NCI-H1417 (cell line): ENCODE results near the gene ZFAND6.

Source experiments
- DNase-seq, 3 experiments: peaks; one replicate each; lab custom pipeline; 2025; lab: John Stamatoyannopoulos, UW

The ZFAND6 gene

DNA sequence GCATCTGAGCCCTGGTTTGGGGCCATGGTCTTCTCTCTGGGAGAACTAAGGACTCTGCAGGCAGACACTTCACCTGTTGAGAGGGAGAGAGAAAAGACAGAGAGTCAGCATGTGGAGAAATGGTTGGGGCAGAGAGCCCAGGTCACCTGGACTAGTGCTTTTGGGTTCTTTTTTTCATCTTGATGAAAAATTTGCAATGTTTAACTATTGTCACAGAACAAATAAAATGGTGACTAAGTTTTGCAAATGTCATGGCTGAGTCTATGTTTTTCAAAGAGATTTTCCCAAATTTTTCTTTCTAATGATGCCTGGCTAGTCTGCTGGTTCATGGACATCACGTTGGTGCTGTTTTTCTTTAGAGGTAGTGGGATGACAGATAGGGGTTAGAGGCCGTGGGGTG lies 111.1 kb downstream of the ZFAND6 start:
- DNase-seq = no peak

DNA sequence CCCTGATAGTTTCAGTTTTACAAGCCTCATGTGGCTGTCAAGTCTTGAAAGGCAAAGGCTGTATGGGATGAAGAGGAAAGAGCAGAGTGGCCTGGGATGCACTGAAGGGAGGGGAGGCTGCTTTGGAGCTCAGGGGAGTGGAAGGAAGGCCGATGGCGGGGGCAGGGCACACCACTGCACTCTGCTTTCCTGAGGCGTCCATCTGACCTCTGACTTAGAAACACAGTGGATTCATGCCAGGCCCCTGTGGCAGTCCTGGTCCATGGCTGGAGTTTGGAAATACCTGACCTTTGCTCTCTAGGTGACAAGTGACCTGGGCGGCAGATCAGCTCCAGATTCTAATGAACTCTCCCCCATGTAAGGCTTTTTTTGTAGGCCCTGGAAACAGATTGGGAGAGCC lies 112.3 kb downstream of the ZFAND6 start:
- no peak for DNase-seq

DNA sequence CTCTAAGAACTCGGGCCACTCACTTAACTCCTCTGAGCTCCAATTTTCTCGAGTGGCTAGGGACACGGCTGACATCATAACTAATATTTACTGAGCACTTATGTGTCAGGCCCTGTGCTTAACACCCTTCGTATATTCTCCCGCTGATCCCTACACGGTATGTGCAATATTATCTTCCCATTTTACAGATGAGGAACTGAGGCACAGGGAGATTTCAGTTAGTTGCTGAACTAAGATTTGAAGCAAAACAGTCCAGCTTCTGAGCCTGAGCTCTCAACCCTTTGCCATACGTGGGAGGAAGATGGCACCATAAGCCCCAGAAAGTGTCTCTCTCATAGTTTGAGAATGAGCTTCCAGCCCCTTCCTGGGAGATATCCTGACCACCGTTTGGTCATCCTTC lies 112.9 kb downstream of the ZFAND6 start:
- no peak for DNase-seq

DNA sequence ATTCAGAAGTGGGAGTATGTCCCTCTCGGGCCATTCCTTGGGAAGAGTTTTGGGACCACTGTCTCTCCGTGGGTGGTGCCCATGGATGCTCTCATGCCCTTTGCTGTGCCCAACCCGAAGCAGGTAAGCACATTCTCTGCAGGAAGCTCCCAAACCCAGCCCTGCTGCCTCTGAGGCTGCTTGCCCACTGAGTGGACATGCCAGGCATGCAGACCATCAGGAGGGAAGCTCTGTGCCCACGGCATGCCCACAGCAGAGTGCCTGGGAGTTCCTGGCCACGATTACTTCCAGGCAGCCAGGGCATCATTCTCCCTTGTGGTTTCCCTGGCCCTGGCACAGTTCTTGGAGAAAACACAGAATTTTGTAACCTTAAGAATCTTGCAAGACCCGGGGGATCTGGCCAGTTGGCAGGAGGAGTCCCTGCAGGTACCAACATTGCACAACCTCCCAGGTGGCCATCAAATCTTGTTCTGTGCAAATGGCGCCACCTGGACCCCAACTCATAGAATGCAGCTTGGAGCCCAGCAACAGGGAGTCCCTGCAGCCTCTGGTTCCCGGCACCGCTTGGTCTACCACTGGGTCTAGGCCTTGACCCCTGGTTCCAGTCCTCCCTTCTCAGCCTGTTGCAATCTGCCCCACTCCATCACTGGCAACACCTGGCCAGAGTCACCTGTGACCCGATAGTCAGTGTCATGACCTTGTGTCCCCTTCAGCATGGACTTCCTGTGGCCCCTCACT lies 113.7 kb downstream of the ZFAND6 start:
- peak; percentile 29 to 87 (median 70) for DNase-seq

- DNase-seq = no peak
Measured at GRCh38 chr15:80174017-80174746, 114.7 kb downstream of the ZFAND6 start.

GRCh38 chr15:80175436-80175835 lies 116.0 kb downstream of the ZFAND6 start:
- DNase-seq = no peak

DNA sequence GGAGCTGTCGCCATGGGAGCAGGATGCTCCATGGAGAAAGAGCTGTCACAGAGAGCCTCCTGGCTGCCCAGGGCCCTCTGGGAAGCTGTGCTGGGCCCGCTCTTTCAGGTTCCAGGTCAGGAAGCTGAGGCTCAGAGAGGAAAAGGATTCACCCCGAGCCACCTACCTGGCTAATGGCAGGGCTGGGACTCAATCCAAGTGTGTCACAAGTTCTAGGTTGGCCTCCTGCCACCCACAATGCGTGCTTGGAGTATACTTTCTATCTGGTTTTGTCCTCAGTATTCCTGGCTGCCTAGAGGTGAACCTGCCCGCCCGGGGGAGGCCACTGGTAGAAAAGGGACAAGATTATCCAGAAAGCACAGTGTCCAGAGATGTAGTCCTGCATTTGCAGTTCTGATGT lies 117.0 kb downstream of the ZFAND6 start:
- DNase-seq = no peak

GRCh38 chr15:80177156-80177555 lies 117.7 kb downstream of the ZFAND6 start:
- no peak for DNase-seq

- no peak for DNase-seq
Measured at GRCh38 chr15:80179025-80179759, 119.7 kb downstream of the ZFAND6 start.

DNA sequence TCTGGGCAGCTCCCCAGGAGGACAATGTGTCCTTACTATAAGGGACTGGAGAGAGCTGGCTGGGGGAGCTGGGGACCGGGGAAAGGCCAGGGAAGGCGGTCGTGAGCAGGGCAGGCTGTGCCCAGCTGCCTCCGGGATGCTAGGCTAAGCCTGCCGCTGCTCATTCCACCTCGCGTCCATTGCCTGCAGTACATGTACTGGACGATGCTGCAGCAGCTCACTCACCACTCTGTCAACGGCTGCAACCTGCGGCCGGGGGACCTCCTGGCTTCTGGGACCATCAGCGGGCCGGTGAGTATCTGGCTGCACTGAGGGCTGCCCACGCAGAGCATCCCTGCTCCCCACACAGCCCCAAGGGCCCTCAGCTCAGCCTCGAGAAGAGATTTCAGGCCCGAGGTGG lies 120.5 kb downstream of the ZFAND6 start:
- no peak for DNase-seq

DNA sequence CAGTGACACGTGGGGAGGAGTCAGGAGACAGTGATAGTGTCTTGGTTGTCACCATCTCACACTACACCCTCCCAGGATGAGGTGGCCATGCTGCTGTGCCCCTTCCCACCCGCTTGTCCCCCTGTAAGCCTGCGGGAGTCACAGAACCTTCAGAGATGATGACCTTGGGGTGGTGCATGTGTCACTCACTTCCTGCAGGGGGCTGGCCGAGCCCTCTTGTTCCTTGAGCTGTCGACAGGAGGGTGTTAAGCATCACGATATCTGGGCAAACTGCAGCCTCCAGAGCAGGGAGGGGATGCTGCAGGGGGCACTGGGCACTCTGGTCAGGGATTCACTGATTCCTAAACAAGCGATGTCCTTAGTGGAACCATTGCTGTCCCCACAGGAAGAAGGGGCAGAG lies 121.0 kb downstream of the ZFAND6 start:
- DNase-seq = no peak

GRCh38 chr15:80180986-80181385 lies 121.5 kb downstream of the ZFAND6 start:
- no peak for DNase-seq

GRCh38 chr15:80182611-80183261 lies 123.3 kb downstream of the ZFAND6 start:
- DNase-seq = no peak

- DNase-seq = no peak
Measured at GRCh38 chr15:80183306-80183705, 123.8 kb downstream of the ZFAND6 start.

GRCh38 chr15:80183886-80184285 lies 124.4 kb downstream of the ZFAND6 start:
- peak in 1 of 3 experiments; percentile 13 for DNase-seq

DNA sequence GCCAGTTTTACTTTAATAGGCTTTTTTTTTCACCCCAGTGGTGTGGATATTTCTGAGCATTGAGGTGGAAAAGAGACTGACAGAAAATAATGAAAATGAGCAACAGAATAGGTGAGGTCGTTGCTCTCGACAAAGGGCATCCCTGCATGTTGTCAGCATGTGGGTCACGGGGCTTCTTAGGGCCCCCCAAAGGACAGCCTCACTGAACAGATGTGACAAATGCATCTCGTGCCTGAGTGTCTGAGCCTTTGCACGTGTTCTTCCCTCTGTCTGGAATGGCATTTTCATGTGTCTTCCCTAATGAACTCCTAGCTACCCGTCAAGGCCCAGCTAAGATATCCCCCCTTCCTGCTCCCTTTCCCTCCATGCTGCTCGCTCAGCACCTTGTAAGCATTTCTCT lies 125.1 kb downstream of the ZFAND6 start:
- DNase-seq = no peak

GRCh38 chr15:80185152-80185551 lies 125.7 kb downstream of the ZFAND6 start:
- DNase-seq = no peak

DNA sequence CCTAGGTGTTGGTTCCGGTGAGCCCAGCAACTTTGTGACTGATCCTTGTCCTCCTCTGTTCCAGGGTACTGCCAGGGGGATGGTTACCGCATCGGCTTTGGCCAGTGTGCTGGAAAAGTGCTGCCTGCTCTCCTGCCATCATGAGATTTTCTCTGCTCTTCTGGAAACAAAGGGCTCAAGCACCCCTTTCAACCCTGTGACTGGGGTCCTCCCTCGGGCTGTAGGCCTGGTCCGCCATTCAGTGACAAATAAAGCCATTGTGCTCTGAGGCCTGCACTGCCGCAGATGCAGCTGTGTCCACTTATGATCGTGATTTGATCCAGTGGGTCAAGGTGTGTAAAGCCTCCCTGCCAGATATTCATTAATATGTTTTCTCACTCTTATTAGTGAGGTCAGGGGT lies 126.6 kb downstream of the ZFAND6 start:
- no peak for DNase-seq

- DNase-seq = no peak
Measured at GRCh38 chr15:80186597-80186996, 127.1 kb downstream of the ZFAND6 start.
